Bronchial epithelial cell (primary cell): ENCODE data around the gene HNRNPH3. TPM values are rescaled to one million over a fixed set of nuclear protein-coding genes. Genes with fewer than 3 reads are reported as not detected.
"Not testable (repeated sequence)": the region's sequence is repeated elsewhere in the genome, so short reads cannot be mapped to it uniquely, and the experiment has no call there.

Source experiments
- DNase-seq: peaks from one replicate; pipeline ENCODE4 v3.0.0-alpha.2; 2010; ENCODE audit warnings: low read depth
- FAIRE-seq: peaks from 2 replicates; lab custom pipeline; 2011; peaks lifted over from hg19 to GRCh38; lab: Jason Lieb, UNC
- H3K27me3 ChIP-seq: 2 replicates; pipeline ENCODE4 v1.5.1; 2011; ENCODE audit warnings: low read length; ENCODE audit not compliant: control insufficient read depth, insufficient read depth
- H3K36me3 ChIP-seq: 2 replicates; pipeline ENCODE4 v1.5.1; 2011; ENCODE audit warnings: low read length; ENCODE audit not compliant: control insufficient read depth, insufficient read depth
- H3K4me3 ChIP-seq: 2 replicates; pipeline ENCODE4 v1.5.1; 2011; ENCODE audit warnings: mild to moderate bottlenecking, low read depth, low read length, control low read depth
- total RNA-seq: library from RNA; depleted of rRNA; stranded (reverse); fragments of >200 nt; gene quantifications from 2 replicates; pipeline ENCODE4 v1.2.1, GENCODE V29; 2014
- TF ChIP-seq, protein P1 (sequence below): IDR thresholded peaks from 2 replicates; pipeline ENCODE4 v1.5.1; 2011; ENCODE audit warnings: mild to moderate bottlenecking, moderate library complexity, low read length, control low read depth, inconsistent platforms; ENCODE audit not compliant: insufficient read depth, severe bottlenecking

Gene HNRNPH3
- total RNA-seq, 1 donor from 2014 or later, result 18.4 TPM

DNA sequence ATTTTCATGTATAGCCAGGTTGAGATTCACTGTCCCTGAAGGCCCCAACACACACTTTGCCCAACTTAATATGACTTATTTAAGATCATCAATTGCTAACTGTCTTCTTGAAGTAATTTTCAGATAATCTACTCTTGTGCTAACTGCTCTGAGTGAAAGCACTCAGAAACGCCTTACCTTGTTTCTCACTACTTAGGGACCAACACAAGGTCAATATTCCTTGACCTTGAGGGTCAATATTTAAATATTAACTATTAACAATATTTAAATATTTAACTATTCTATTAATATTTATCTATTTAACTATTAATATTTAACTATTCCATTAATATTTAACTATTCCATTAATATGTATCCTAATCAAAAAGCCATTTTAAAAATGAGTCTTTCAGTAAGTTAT is 26.0 kb upstream of the HNRNPH3 start:
- H3K27me3 ChIP-seq, result no peaks in the 10 kb centered on the region
- no peaks in the 10 kb centered on the region for H3K36me3 ChIP-seq
- H3K4me3 ChIP-seq, result no peak overlapping the region
- DNase-seq (no peak), FAIRE-seq (no peak)
- TF ChIP-seq, protein P1, sequence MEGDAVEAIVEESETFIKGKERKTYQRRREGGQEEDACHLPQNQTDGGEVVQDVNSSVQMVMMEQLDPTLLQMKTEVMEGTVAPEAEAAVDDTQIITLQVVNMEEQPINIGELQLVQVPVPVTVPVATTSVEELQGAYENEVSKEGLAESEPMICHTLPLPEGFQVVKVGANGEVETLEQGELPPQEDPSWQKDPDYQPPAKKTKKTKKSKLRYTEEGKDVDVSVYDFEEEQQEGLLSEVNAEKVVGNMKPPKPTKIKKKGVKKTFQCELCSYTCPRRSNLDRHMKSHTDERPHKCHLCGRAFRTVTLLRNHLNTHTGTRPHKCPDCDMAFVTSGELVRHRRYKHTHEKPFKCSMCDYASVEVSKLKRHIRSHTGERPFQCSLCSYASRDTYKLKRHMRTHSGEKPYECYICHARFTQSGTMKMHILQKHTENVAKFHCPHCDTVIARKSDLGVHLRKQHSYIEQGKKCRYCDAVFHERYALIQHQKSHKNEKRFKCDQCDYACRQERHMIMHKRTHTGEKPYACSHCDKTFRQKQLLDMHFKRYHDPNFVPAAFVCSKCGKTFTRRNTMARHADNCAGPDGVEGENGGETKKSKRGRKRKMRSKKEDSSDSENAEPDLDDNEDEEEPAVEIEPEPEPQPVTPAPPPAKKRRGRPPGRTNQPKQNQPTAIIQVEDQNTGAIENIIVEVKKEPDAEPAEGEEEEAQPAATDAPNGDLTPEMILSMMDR, result no peak

DNA sequence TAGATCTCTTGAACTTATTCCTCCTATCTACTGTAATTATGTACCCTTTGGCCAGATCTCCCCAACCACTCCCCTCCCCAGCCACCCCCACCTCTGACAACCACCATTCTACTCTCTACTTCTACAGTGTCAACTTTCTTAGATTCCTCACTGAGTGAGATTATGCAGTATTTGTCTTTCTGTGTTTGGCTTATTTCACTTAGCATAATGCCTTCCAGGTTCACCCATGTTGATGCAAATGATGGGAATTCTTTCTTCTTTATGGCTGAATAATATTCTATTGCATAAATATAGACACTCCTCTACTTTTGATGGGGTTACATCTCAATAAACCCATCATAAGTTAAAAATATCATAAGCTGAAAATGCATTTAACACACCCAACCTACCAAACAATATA is 21.3 kb upstream of the HNRNPH3 start:
- Histone ChIP-seq H3K4me3 (no peak overlapping the region), H3K27me3 (no peaks in the 10 kb centered on the region), H3K36me3 (no peaks in the 10 kb centered on the region)
- FAIRE-seq (no peak), DNase-seq (no peak)
- TF ChIP-seq, protein P1, result no peak

DNA sequence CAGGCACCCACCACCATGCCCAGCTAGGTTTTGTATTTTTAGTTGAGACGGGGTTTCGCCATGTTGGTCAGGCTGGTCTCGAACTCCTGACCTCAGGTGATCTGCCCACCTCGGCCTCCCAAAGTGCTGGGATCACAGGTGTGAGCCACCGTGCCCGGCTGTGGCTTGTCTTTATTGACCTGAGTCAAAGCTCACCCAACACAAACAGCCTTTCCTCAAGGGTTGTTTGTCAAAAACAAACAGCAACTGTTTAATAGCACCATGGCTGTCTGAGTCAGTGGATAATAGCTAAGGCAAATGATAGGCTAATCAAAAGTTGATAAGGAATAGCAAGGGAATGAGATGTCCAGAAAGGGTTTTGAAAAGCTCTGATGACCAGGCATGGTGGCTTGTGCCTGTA is 16.9 kb upstream of the HNRNPH3 start:
- H3K4me3 ChIP-seq, DNase-seq, H3K36me3 ChIP-seq, H3K27me3 ChIP-seq, FAIRE-seq: not testable (repeated sequence)

DNA sequence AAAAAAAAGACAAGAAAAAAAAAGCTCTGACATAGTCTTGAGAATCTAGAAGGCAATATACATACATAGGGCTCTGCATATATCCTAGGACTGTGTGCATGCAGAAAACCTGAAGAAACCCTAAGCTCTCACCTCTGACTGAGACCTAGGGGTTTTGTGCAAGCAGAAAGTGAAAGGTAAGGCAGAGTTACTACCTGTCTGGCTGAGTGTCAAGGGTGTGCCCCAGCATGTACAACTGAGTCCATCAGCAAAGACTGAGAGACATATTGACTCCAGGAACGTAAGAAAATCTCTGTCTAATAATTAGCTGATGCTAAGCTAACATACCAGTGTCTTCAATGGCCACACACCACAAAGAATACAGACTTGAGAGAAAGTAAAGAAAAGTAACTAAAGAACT is 16.3 kb upstream of the HNRNPH3 start:
- DNase-seq, result no peak
- FAIRE-seq, result no peak

DNA sequence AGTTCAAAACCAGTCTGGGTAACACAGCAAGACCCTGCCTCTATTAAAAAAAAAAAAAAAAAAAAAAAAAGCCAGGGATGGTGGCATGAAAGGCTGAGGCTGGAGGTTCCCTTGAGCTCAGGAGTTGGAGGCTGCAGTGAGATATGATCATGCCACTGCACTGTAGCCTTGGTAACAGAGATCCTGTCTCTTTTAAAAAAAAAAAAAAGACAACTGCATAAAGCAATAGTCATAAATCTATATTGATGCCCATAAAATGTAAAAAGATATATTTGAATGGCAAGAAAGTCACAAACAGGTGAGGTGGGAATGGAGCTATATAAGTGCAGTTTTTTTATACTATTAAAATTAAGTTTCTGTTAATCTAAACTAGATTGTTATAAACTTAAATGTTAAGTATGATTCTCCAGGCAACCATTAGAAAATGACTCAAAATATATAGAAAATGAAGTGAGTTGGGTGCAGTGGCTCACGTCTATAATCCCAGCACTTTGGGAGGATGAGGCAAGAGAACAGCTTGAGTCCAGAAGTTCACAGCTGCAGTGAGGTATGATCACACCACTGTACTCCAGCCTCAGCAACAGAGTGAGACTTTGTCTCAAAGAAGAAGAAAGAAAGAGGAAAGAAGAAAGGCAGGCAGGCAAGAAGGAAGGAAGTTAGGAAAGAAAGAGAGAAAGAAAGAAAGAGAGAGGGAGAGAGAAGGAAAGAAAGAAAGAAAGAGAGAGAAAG is 13.4 kb upstream of the HNRNPH3 start:
- Histone ChIP-seq H3K27me3 (no peaks in the 10 kb centered on the region), H3K36me3 (no peaks in the 10 kb centered on the region), H3K4me3 (no peak overlapping the region)
- FAIRE-seq (no peak), DNase-seq (no peak)
- TF ChIP-seq, protein P1, result no peak

More for the DNA sequence above, 16.3 kb upstream of the HNRNPH3 start:
- H3K4me3 ChIP-seq, result no peak overlapping the region
- no peaks in the 10 kb centered on the region for H3K27me3 ChIP-seq
- TF ChIP-seq, protein P1, result no peak
- no peaks in the 10 kb centered on the region for H3K36me3 ChIP-seq

DNA sequence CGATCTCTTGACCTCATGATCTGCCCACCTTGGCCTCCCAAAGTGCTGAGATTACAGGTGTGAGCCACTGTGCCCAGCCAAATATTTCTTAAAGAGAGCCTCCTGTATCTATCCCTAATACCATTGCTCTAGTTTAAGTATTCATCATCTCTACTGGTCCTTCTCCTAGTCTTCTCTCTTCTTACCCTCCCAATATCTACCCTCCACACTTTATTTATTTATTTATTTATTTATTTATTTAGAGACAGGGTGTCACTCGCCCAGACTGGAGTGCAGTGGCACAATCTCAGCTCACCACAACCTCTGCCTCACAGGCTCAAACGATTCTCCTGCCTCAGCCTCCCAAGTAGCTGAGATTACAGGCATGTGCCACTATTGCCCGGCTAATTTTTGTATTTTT is 7.5 kb upstream of the HNRNPH3 start:
- not testable (repeated sequence) for H3K36me3 ChIP-seq, FAIRE-seq, H3K4me3 ChIP-seq, H3K27me3 ChIP-seq, DNase-seq
